ENCODE measurements around the gene SLC28A3. TPM values are rescaled to one million over a fixed set of nuclear protein-coding genes. Genes with fewer than 3 reads are reported as not detected.
"Not testable (repeated sequence)": the region's sequence is repeated elsewhere in the genome, so short reads cannot be mapped to it uniquely, and the experiment has no call there.

SLC28A3 gene
- total and polyA plus RNA-seq, 3 experiments from 2014 or later: 1.0 to 1.2 TPM; not detected in 1

GRCh38 chr9:84381508-84381907 is 41.0 kb upstream of the SLC28A3 start:
- Mint-ChIP-seq H3K4me1 (no peaks in the 10 kb centered on the region), H3K4me3 (no peak overlapping the region), H3K36me3 (no peaks in the 10 kb centered on the region), H3K9me3 (no peaks in the 10 kb centered on the region), H3K27me3 (peaks cover 4 to 21% of the 10 kb centered on the region in 2 donors), H3K27ac (peak overlapping the region in 1 of 8 donors; percentile 59)
- H3K27ac ChIP-seq (ENCODE audit: low read depth, low read length): no peak overlapping the region
- no peaks in the 10 kb centered on the region for H3K36me3 ChIP-seq (ENCODE audit: insufficient read depth, low read length)
- H3K9me3 ChIP-seq (ENCODE audit: low read length): no peaks in the 10 kb centered on the region
- H3K4me3 ChIP-seq (ENCODE audit: low read length): no peak overlapping the region
- ChIA-PET POLR2A (no interaction called here), CTCF (no interaction called here)
- DNase-seq: no peak
- no peaks in the 10 kb centered on the region for H3K27me3 ChIP-seq (ENCODE audit: insufficient read depth, low read length, poor library complexity, severe bottlenecking)
- no peaks in the 10 kb centered on the region for H3K4me1 ChIP-seq (ENCODE audit: insufficient read depth, low read length)

GRCh38 chr9:84379740-84380139 is 39.2 kb upstream of the SLC28A3 start:
- Mint-ChIP-seq H3K4me3 (no peak overlapping the region), H3K9me3 (no peaks in the 10 kb centered on the region), H3K4me1 (no peaks in the 10 kb centered on the region), H3K36me3 (no peaks in the 10 kb centered on the region), H3K27me3 (peaks cover 9 to 25% of the 10 kb centered on the region in 2 donors), H3K27ac (no peak overlapping the region)
- CTCF ChIA-PET: no interaction called here
- Histone ChIP-seq H3K36me3 (ENCODE audit: insufficient read depth, low read length) (no peaks in the 10 kb centered on the region), H3K4me1 (ENCODE audit: insufficient read depth, low read length) (no peaks in the 10 kb centered on the region), H3K9me3 (ENCODE audit: low read length) (no peaks in the 10 kb centered on the region), H3K4me3 (ENCODE audit: low read length) (no peak overlapping the region), H3K27ac (ENCODE audit: low read depth, low read length) (no peak overlapping the region), H3K27me3 (ENCODE audit: insufficient read depth, low read length, poor library complexity, severe bottlenecking) (no peaks in the 10 kb centered on the region)
- POLR2A ChIA-PET: no interaction called here
- DNase-seq: no peak

GRCh38 chr9:84375954-84376353 is 35.4 kb upstream of the SLC28A3 start:
- H3K4me3 Mint-ChIP-seq: no peak overlapping the region
- POLR2A ChIA-PET: no interaction called here
- Histone ChIP-seq H3K36me3 (ENCODE audit: insufficient read depth, low read length) (no peaks in the 10 kb centered on the region), H3K9me3 (ENCODE audit: low read length) (no peaks in the 10 kb centered on the region), H3K4me3 (ENCODE audit: low read length) (no peak overlapping the region), H3K27ac (ENCODE audit: low read depth, low read length) (no peak overlapping the region), H3K4me1 (ENCODE audit: insufficient read depth, low read length) (no peaks in the 10 kb centered on the region), H3K27me3 (ENCODE audit: insufficient read depth, low read length, poor library complexity, severe bottlenecking) (no peaks in the 10 kb centered on the region)
- peaks cover 7 to 14% of the 10 kb centered on the region in 2 donors for H3K27me3 Mint-ChIP-seq
- no peaks in the 10 kb centered on the region for H3K9me3 Mint-ChIP-seq
- H3K27ac Mint-ChIP-seq: no peak overlapping the region
- H3K36me3 Mint-ChIP-seq: no peaks in the 10 kb centered on the region
- CTCF ChIA-PET: no interaction called here
- DNase-seq: no peak
- H3K4me1 Mint-ChIP-seq: no peaks in the 10 kb centered on the region

GRCh38 chr9:84374516-84374915 is 34.0 kb upstream of the SLC28A3 start:
- Mint-ChIP-seq H3K4me1 (no peaks in the 10 kb centered on the region), H3K27ac (no peak overlapping the region), H3K36me3 (no peaks in the 10 kb centered on the region), H3K9me3 (no peaks in the 10 kb centered on the region), H3K4me3 (no peak overlapping the region), H3K27me3 (peaks cover 9 to 20% of the 10 kb centered on the region in 2 donors)
- H3K27me3 ChIP-seq (ENCODE audit: insufficient read depth, low read length, poor library complexity, severe bottlenecking): no peaks in the 10 kb centered on the region
- no peaks in the 10 kb centered on the region for H3K9me3 ChIP-seq (ENCODE audit: low read length)
- DNase-seq: no peak
- ChIA-PET POLR2A (no interaction called here), CTCF (no interaction called here)
- no peak overlapping the region for H3K4me3 ChIP-seq (ENCODE audit: low read length)
- H3K4me1 ChIP-seq (ENCODE audit: insufficient read depth, low read length): no peaks in the 10 kb centered on the region
- H3K36me3 ChIP-seq (ENCODE audit: insufficient read depth, low read length): no peaks in the 10 kb centered on the region
- no peak overlapping the region for H3K27ac ChIP-seq (ENCODE audit: low read depth, low read length)

- H3K27ac Mint-ChIP-seq: no peak overlapping the region
- no peak overlapping the region for H3K4me3 Mint-ChIP-seq
- Histone ChIP-seq H3K4me3 (ENCODE audit: low read length) (no peak overlapping the region), H3K36me3 (ENCODE audit: insufficient read depth, low read length) (no peaks in the 10 kb centered on the region), H3K4me1 (ENCODE audit: insufficient read depth, low read length) (no peaks in the 10 kb centered on the region), H3K27me3 (ENCODE audit: insufficient read depth, low read length, poor library complexity, severe bottlenecking) (no peaks in the 10 kb centered on the region), H3K9me3 (ENCODE audit: low read length) (no peaks in the 10 kb centered on the region), H3K27ac (ENCODE audit: low read depth, low read length) (no peak overlapping the region)
- POLR2A ChIA-PET: no interaction called here
- no peaks in the 10 kb centered on the region for H3K4me1 Mint-ChIP-seq
- H3K36me3 Mint-ChIP-seq: no peaks in the 10 kb centered on the region
- DNase-seq: no peak
- peaks cover 8 to 20% of the 10 kb centered on the region in 2 donors for H3K27me3 Mint-ChIP-seq
- no peaks in the 10 kb centered on the region for H3K9me3 Mint-ChIP-seq
- CTCF ChIA-PET: no interaction called here
Observed at GRCh38 chr9:84374013-84374412, 33.5 kb upstream of the SLC28A3 start.

- ChIA-PET CTCF (no interaction called here), POLR2A (no interaction called here)
- no peaks in the 10 kb centered on the region for H3K4me1 ChIP-seq (ENCODE audit: insufficient read depth, low read length)
- Mint-ChIP-seq H3K9me3 (no peaks in the 10 kb centered on the region), H3K36me3 (no peaks in the 10 kb centered on the region), H3K27me3 (peaks cover 8 to 23% of the 10 kb centered on the region in 2 donors), H3K4me1 (no peaks in the 10 kb centered on the region), H3K27ac (no peak overlapping the region), H3K4me3 (no peak overlapping the region)
- no peak overlapping the region for H3K4me3 ChIP-seq (ENCODE audit: low read length)
- no peak for DNase-seq
- H3K27me3 ChIP-seq (ENCODE audit: insufficient read depth, low read length, poor library complexity, severe bottlenecking): no peaks in the 10 kb centered on the region
- no peaks in the 10 kb centered on the region for H3K9me3 ChIP-seq (ENCODE audit: low read length)
- no peak overlapping the region for H3K27ac ChIP-seq (ENCODE audit: low read depth, low read length)
- H3K36me3 ChIP-seq (ENCODE audit: insufficient read depth, low read length): no peaks in the 10 kb centered on the region
Observed at GRCh38 chr9:84371737-84372136, 31.2 kb upstream of the SLC28A3 start.

- H3K27me3 ChIP-seq (ENCODE audit: insufficient read depth, low read length, poor library complexity, severe bottlenecking): no peaks in the 10 kb centered on the region
- H3K4me1 ChIP-seq (ENCODE audit: insufficient read depth, low read length): no peaks in the 10 kb centered on the region
- Mint-ChIP-seq H3K4me1 (no peaks in the 10 kb centered on the region), H3K4me3 (no peak overlapping the region), H3K27ac (no peak overlapping the region), H3K36me3 (no peaks in the 10 kb centered on the region), H3K27me3 (peaks cover 4 to 31% of the 10 kb centered on the region in 2 donors), H3K9me3 (peaks cover 5 to 12% (median 7%) of the 10 kb centered on the region in 5 donors)
- H3K4me3 ChIP-seq (ENCODE audit: low read length): no peak overlapping the region
- DNase-seq: no peak
- H3K9me3 ChIP-seq (ENCODE audit: low read length): no peaks in the 10 kb centered on the region
- POLR2A ChIA-PET: no interaction called here
- H3K27ac ChIP-seq (ENCODE audit: low read depth, low read length): no peak overlapping the region
- CTCF ChIA-PET: no interaction called here
- H3K36me3 ChIP-seq (ENCODE audit: insufficient read depth, low read length): no peaks in the 10 kb centered on the region
Observed at GRCh38 chr9:84368601-84369000, 28.0 kb upstream of the SLC28A3 start.

GRCh38 chr9:84367726-84368125 is 27.2 kb upstream of the SLC28A3 start:
- Mint-ChIP-seq H3K27me3 (peaks cover 2 to 35% of the 10 kb centered on the region in 2 donors), H3K9me3 (peaks cover 5 to 12% (median 7%) of the 10 kb centered on the region in 5 donors)
- H3K4me3 ChIP-seq (ENCODE audit: low read length); CTCF ChIA-PET; H3K4me1 Mint-ChIP-seq; H3K36me3 Mint-ChIP-seq; H3K4me3 Mint-ChIP-seq; H3K27me3 ChIP-seq (ENCODE audit: insufficient read depth, low read length, poor library complexity, severe bottlenecking); H3K4me1 ChIP-seq (ENCODE audit: insufficient read depth, low read length); H3K27ac Mint-ChIP-seq; H3K36me3 ChIP-seq (ENCODE audit: insufficient read depth, low read length); DNase-seq; H3K27ac ChIP-seq (ENCODE audit: low read depth, low read length); H3K9me3 ChIP-seq (ENCODE audit: low read length); POLR2A ChIA-PET: not testable (repeated sequence)

GRCh38 chr9:84366683-84367082 is 26.1 kb upstream of the SLC28A3 start:
- H3K27ac ChIP-seq (ENCODE audit: low read depth, low read length): no peak overlapping the region
- Mint-ChIP-seq H3K4me3 (no peak overlapping the region), H3K27ac (no peak overlapping the region), H3K36me3 (no peaks in the 10 kb centered on the region), H3K4me1 (no peaks in the 10 kb centered on the region), H3K27me3 (peaks cover 2 to 32% of the 10 kb centered on the region in 2 donors), H3K9me3 (peaks cover 5 to 12% (median 7%) of the 10 kb centered on the region in 5 donors)
- no peaks in the 10 kb centered on the region for H3K36me3 ChIP-seq (ENCODE audit: insufficient read depth, low read length)
- no peak overlapping the region for H3K4me3 ChIP-seq (ENCODE audit: low read length)
- no peaks in the 10 kb centered on the region for H3K9me3 ChIP-seq (ENCODE audit: low read length)
- ChIA-PET CTCF (no interaction called here), POLR2A (no interaction called here)
- H3K4me1 ChIP-seq (ENCODE audit: insufficient read depth, low read length): no peaks in the 10 kb centered on the region
- H3K27me3 ChIP-seq (ENCODE audit: insufficient read depth, low read length, poor library complexity, severe bottlenecking): no peaks in the 10 kb centered on the region
- no peak for DNase-seq

Measured in CD8-positive, alpha-beta memory T cell (primary cell).